Hematopoietic multipotent progenitor cell treated with erythropoietin and hydrocortisone succinate and interleukin-3 and kit ligand, for 8 days (in vitro differentiated cells): ENCODE results near the gene JPH4.
A peak's percentile ranks its signal among the peaks of the same experiment; 100 is the strongest.

Experiments
- DNase-seq: peaks from one replicate; pipeline ENCODE4 v3.0.0-alpha.2; 2015

Gene JPH4

GRCh38 chr14:23577710-23578392 is 739 bp downstream of the JPH4 start:
- no peak for DNase-seq

GRCh38 chr14:23577004-23577681 is 1.4 kb downstream of the JPH4 start:
- no peak for DNase-seq

GRCh38 chr14:23573384-23574015 is 5.1 kb downstream of the JPH4 start:
- DNase-seq = no peak

GRCh38 chr14:23572836-23573235 is 5.8 kb downstream of the JPH4 start:
- DNase-seq = peak; percentile 30

- DNase-seq = no peak
Observed at GRCh38 chr14:23572524-23572828, 6.1 kb downstream of the JPH4 start.

- DNase-seq = no peak
Observed at GRCh38 chr14:23571701-23572523, 6.7 kb downstream of the JPH4 start.

- no peak for DNase-seq
Observed at GRCh38 chr14:23570806-23571483, 7.6 kb downstream of the JPH4 start.

- DNase-seq = peak; percentile 69
Observed at GRCh38 chr14:23569443-23570151, 9.0 kb downstream of the JPH4 start.

- DNase-seq = peak; percentile 60
Observed at GRCh38 chr14:23568600-23569331, 9.8 kb downstream of the JPH4 start.

- DNase-seq = no peak
Observed at GRCh38 chr14:23568021-23568599, 10.5 kb downstream of the JPH4 start.

- DNase-seq = peak; percentile 92
Observed at GRCh38 chr14:23567186-23568020, 11.2 kb downstream of the JPH4 start, which contains the start of gene AP1G2. Gene AP1G2, minus strand, starts transcription at chr14:23567791. Its CDS starts 477 bp downstream, at chr14:23567314.

GRCh38 chr14:23566778-23567185 is 11.8 kb downstream of the JPH4 start:
- no peak for DNase-seq

GRCh38 chr14:23566112-23566777 is 12.3 kb downstream of the JPH4 start:
- DNase-seq = no peak

- no peak for DNase-seq
Observed at GRCh38 chr14:23565626-23566025, 13.0 kb downstream of the JPH4 start.

GRCh38 chr14:23564876-23565275 is 13.7 kb downstream of the JPH4 start:
- DNase-seq = no peak

GRCh38 chr14:23564181-23564812 is 14.3 kb downstream of the JPH4 start:
- no peak for DNase-seq

GRCh38 chr14:23563473-23564180 is 15.0 kb downstream of the JPH4 start:
- DNase-seq = no peak

- peak; percentile 58 for DNase-seq
Observed at GRCh38 chr14:23562822-23563472, 15.6 kb downstream of the JPH4 start.
